Measurements from ENCODE around the gene MTPN.

Gene MTPN, protein sequence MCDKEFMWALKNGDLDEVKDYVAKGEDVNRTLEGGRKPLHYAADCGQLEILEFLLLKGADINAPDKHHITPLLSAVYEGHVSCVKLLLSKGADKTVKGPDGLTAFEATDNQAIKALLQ

DNA sequence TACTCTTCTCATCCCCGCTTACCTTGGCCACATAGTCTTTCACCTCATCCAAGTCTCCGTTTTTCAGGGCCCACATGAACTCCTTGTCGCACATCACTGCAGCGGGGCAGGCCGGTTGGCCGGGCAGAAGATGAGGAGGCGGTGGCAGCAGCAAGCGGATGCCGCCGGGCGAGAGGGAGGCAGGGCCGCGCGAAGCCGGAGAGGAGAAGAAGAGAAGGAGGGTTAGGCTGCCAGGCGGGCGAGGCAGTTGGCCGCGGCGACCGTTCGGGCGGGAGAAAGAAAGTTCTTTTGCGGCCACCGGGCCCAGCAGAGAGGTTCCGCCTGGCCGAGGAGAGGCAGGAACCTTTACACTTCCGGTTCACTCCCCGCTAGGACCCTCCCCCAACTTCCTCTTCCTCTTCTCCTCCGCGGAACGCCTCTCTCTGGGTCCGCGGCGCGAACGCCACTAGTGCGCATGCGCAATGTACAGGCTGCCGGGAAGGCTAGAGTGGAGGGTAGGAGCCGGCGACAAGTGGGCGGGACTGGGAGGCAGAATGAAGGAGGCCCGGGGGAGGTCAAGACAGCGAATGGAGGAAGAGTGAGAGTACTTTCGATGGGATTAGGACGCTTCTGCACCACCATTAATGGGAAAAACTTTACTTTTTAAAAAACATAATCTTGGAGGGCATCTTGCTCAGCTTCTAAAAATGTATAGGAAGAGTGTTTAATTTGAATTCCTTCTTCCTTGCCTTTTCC, at the start of gene MTPN:
Gene MTPN, minus strand, starts transcription at position 353 of the 735 bp plus-strand sequence. Its CDS starts 259 bp downstream, at position 94.
- peak; percentile 99 for DNase-seq

DNA sequence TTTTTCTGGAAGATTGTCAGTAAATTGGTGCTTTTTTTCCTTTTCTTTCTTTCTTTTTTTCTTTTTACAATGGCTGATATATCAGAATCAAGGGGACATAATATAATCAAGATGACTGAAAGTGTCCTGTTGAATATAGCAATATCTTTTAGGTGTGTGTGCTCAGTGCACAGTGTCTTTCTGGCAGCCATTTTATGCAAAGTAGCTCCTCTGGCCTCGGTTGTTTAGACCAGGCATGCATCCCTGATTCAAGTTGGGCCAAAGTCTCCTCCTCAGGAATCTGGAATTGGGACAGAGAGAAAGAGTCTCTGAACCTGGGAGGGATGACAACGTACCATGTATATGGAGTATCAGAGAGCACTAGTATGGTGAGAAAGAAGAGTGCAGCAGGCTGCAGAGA, 49.0 kb upstream of the MTPN start:
- no peak for DNase-seq

DNA sequence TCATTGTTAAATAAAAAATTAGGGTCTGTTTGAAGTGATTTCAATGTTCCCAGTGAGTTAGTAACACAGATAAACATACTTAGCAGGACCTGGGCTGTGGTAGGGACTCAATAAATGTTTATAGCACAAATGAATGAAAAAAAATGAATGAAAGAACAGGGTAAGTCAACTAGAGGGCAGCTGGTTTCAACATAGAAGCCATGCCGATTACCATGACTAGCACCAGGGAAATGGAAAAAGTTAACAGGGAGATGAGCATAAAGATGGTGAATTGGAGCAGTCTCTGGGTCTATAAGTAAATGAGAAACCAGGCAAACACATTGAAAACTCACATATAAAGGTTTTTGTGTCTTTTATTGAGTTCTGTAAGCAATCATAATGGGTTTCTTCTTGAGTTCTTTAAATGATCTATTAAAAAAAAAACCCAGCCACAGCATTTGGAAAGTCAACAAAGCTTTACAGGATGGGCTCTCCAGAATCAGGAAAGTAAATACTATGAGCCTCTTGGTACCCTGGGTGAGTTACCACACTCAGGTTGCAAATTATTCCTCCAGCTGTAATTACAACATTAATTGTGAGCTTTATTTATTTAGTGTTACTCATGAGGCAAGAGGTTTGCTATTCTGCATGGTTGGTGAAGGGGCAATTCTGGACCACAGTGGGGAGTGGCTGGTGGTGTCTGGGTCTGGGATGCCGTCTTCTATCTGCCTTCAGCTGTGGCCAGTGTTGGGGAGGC, 46.1 kb upstream of the MTPN start:
- peak; percentile 98 for DNase-seq

DNA sequence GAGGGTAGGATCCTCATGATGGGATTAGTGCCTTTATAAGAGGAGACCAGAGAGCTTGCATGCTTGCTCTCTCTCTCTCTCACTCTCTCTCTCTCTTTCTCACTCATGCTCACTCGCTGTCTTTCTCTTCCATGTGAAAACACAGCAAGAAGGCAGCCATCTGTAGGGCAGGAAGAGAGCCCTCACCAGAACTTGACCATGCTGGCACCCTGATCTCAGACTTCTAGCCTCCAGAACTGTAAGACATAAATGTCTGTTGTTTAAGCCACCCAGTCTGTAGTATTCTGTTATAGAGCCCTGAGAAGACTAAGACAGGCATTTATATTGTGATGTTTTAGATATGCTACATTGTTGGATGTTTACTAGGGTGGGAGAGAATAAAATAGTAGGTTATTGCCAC, 43.4 kb upstream of the MTPN start:
- DNase-seq = no peak

DNA sequence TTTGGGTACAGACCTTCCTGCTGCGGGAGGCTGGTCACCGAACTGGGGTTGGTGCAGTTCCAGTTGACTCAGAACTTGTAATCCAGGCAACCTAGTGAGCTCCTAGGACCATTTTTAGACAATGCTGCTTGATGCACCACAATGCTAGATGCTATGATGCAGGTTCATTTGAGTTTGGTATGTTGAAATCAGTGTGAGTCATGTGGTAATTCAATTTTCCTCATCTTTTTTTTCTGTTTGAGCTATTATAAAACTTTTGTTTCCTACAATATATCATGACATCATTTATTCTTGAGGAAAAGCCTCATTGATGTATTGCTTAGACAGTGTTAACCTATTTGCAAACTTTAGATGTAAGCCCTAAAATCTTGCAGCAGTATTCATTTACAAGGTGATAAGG, 40.9 kb upstream of the MTPN start:
- DNase-seq = no peak

DNA sequence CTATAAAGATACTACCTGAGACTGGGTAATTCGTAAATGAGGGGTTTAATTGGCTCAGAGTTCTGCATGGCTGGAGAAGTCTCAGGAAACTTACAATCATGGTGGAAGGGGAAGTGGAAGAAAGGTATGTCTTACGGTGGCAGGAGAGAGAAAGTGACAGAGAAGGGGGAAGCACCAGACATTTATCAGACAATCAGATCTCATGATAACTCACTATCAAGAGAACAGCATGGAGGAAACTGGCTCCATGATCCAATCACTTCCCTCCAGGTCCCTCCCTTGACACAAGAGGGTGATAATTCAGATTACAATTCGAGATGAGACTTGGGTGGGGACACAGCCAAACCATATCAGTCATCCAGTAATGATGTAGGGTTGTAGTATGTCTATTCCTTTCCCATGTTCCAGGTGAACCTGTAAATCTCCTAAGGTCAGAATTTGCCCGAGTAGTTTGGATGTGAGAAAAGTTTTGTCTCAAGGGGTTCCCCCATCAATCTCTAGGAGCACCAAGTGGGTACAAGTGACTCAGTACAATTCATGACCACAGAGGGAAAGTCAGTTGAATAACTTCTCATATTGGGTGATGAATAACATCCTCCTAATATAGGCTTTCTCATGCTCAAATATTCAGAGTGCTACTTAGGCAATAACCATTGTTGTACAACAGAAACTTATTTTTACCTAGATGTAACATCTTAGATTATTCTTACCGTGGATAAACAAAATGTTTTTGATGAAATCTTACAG, 39.7 kb upstream of the MTPN start:
- DNase-seq = no peak

DNA sequence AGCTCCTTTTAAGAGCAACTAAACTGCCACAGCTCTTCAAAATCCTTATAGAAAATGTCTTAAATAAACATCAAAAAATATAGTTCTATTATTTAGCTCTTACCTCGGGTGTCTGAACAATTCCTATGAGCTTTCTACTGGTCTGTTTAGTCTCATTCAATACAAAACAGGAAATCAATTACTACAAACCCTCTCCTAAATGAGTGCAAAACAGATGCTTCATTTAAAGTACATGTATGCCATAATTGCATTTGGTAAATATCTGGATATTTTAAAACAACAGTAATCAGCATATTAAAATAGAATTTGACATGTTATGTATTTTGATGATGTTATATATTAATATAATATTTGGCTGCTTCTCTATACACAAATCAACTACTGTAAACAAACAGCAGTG, 38.5 kb upstream of the MTPN start:
- no peak for DNase-seq

DNA sequence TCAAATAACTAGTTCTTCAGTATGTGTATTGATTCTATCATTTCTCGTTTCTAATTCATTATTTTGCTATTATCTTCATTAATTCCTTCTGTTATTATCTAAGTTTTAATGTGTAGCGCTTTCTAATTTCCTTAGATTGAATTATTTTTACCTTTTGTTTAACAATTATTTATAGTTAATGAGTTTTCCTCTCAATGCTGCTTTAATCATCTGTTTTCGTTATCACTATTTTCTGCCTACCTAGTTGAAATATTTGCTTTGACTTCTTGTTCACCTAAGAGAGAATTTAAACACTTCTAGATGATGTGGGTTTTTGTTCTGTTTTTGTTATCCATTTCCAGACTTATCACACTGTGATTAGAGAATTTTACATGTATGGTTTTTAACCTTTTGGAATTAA, 37.5 kb upstream of the MTPN start:
- DNase-seq = no peak

DNA sequence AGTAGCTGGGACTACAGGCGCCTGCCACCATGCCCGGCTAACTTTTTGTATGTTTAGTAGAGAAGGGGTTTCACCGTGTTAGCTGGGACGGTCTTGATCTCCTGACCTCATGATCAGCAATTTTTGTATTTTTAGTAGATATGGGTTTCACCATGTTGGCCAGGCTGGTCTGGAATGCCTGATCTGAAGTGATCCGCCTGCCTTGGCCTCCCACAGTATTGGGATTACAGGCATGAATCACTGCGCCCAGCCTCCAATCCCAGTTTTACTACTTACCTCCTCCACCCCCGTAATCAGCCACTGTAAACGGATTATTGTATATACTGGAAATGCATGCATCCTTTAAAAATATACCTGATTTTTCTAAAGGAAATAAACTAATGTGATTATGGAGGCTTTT, 35.1 kb upstream of the MTPN start:
- DNase-seq = no peak

DNA sequence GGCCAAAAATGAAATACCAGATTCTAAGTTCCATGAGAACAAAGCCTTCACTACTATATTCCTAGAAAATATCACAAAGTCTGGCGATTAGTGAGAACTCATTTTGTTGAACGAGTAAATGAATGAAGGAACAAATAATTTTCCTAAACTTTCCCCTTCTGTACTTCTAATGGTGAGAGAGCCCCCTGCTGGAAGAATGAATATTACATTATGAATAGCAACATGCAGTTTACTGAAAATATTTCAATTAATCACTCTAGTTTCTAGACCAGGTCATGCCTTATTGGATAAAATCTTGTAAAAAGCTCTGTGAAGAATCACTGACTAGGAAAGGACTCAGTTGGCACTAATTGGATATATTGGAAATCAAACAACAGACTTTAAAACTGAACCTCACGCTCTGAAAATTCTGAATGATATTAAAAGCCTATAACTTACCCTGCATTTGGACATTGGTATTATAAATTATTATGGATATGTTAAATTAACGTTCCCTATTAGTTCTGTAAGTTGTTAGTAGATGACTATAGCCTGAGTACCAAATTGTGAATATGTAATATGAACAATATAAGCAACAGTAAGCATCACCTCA, 32.4 kb upstream of the MTPN start:
- DNase-seq = peak; percentile 70

DNA sequence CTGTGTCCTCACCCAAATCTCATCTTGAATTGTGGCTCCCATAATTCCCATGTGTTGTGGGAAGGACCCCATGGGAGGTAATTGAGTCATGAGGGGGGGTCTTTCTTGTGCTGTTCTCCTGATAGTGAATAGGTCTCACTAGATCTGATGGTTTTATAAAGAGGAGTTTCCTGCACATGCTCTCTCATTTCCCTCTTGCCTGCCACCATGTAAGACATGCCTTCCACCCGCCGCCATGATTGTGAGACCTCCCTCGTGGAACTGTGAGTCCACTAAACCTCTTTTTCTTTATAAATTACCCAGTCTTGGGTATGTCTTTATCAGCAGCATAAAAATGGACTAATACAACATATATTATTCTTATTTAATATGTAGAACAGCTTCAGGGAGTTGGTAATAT, 29.0 kb upstream of the MTPN start:
- DNase-seq = no peak

DNA sequence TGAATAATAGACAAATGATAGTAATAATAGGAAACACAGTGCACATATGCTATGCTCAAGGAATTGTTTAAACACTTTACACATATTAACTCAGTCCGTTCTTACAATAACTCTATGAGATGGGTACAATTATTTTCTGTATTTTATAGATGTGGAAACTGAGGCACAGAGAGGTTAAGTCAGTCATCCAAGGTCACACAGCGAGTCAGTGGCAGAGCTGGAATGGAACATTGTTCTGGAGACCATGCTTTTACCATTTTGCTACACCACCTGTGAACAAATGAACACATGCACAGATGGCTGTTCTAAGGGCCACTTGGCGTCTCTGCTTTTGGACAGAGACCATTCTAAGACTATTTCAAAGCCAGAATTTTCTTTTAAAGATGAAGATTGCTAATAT, 26.9 kb upstream of the MTPN start:
- no peak for DNase-seq

DNA sequence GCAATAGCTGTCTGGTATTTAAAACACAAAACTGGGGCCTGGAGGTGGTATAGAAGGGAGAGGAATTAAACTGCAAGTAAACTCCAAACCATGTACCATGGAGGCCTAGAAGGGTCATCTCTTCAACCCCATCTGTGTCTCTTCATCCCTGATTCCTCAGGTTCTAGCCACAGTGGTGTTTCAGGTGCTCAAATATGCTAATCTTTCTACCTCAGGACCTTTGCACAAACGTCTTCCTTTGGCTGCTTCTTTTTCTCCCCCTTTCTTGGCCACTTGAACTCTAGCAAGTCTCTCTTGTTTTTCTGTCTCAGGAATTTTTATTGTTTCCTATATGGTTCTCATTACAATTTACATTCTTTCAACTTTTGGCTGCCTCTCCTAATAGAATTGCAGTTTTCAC, 25.6 kb upstream of the MTPN start:
- no peak for DNase-seq

DNA sequence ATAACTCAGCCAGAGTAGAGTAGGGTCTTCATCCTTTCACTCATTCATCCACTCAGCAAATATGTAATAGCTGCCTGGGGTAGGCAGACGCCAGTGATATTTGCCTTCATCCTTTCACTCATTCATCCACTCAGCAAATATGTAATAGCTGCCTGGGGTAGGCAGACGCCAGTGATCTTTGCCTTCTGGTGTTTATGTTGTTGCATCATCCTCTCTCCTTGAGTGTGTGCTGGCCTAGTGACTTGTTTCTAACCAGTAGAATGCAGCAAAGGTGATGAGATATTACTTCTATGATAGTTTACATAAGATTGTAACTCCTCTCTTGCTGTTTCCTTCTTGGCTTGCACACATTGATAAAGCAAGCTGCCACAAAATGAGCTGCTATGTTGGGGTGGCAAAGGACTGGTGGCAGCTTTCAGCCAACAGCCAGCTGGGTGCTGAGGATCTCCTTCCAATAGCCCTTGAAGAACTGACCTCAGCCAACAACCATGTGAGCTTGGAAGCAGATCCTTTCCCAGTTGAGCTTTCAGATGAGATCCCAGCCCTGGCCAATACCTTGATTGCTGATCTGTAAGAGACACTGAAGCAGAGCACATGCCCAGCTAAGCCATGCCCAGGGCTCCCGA, 23.2 kb upstream of the MTPN start:
- DNase-seq = peak; percentile 36

DNA sequence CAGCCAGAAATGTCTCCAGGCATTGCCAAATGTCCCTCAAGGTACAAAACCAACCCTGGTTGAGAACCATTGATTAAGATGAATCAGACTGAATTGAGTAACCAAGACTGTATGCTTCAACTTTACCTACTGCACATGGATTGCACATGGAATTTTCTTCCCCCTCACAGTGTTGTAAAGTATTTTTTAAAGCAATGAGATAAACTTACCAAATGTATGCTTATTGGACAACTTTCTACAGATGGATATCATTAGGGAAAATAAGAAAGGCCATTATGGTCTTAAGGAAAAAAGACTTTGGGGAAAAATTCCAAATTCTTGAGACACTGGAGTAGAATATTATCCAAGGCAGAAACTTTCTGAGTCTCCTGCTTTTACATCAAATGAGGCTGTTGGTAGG, 20.9 kb upstream of the MTPN start:
- no peak for DNase-seq

DNA sequence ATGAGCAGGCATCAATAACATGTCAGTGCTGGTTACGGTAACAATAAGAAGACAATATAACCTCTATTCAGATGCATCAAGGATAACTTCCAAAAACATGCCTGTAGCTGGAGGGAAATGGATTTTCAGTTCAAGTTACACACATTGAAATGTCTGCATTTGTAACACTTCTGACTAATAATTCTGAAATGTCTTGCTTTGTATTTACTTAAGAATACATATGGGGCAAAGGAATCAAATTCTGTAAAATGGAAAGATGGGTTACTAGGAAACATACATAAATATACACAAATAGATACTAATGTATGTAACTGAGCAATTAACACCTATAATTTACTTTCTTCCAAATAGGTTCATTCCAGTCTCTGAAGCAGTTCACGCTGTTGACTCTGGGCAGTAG, 18.6 kb upstream of the MTPN start:
- no peak for DNase-seq

DNA sequence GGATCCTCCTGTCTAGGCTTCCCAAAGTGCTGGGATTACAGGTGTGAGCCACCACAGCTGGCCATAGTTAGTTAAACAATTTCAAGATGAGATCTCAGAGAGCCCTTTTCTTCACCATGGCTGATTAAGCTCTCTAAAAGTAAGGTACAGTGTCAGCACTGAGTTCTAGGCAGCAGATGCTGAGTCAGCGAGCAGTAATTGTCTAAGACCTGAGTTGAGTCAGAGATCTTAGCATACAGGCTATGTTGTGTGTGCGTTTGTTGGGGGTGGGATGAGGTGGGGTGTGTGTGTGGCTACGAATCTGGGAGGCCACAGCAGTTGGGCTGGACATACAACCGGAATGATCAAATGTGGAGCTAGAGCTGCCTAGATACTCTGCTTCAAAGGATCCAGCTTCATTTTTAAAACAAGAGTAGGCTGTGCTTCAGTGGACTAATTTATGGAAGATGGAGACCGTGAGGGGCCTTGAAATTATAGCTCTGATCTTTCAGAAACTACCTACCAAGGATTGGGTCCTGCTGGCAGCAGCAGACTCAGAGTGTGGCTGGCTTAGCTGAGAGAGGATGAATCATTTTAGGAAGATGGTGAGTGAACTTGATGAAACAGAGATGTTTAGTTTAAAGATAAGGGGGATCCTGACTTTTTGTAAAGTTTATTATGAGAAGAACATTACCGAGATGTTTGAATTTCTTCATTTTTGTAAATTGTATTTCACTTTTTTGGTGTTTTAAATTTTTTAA, 17.5 kb upstream of the MTPN start:
- no peak for DNase-seq

DNA sequence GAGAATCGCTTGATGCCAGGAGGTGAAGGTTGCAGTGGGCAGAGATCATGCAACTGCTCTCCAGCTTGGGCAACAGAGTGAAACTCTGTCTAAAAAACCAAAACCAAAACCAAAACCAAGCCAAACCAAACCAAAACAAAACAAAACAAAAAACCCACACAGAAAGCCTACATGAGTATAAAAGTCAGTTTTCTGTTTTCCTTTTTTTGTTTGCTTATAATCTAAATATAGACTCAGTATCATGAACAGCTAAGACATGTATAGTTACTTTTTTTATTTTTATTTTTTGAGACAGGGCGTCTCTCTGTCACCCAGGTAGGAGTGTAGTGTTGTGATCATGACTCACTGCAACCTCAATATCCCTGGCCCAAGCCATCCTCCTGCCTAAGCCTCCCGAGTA, 16.8 kb upstream of the MTPN start:
- no peak for DNase-seq

DNA sequence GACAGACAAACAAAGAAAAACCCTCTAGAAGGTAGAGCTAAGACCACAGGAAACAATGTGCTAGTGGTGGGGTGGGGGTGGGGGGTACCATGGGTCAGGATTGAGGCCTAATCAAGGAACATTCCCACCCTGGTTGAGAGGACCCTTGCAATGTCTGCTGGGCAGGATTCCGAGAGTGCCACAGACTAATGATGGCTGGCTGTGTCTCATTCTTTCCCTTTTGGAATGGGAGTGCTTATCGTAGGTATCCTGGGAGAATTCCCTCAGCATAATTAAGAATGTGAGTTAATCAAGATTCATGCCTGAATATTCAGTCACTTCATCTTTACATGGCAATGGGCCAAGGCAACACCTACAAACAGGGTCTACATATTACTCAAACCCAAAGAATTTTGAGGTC, 14.7 kb upstream of the MTPN start:
- DNase-seq = no peak

DNA sequence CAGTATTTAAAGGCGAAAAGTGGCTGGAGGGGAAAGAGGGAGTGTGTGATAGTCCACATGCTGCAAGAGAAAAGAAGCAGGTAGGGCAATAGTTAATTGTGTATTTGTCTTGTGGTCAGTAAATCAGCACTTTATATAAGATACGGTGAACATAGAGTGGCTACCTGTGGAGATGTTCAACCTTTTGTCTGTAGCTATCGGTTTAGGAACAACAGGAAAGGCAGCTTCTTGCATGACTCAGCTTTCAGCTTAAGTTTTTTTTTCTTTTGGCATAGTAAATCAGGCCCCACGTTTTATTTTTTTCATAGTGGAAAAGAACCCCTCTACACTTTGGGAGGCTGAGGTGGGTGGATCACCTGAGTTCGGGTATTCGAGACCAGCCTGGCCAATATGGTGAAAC, 14.2 kb upstream of the MTPN start:
- no peak for DNase-seq

DNA sequence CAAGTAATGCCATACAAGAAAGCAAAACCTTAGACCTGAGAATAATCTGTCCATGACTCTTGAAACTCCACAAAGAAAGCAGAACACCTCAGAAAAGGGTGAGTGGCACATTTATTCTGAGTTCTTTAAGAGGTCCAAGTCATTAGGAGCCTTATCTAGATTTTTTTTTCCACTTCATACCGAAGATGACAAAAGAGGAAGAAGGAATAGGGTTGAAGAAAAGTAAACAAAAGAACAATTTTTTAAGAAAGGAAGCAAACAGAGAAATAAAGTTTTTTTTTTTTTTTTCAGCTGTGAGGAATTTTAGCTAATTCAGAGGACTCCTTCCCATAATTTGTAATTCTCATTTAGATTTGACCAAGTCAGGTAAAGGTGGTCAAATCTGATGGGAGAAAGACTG, 13.1 kb upstream of the MTPN start:
- DNase-seq = no peak
